ENCODE measurements around the gene TCF12. TPM values are rescaled to one million over a fixed set of nuclear protein-coding genes. Genes with fewer than 3 reads are reported as not detected.

Gene TCF12
- total RNA-seq, 3 donors from 2014 or later (not counting 1 experiment from before 2014, with no cell fraction given) = 84.1 to 111 (median 107) TPM

GRCh38 chr15:57323299-57323805, 404.9 kb downstream of the TCF12 start:
- H3K4me1 Mint-ChIP-seq = peaks cover 5 to 16% of the 10 kb centered on the region in 2 donors
- DNase-seq (no peak), ATAC-seq (no peak)
- H3K36me3 Mint-ChIP-seq = no peaks in the 10 kb centered on the region
- intact Hi-C loops (cut with micrococcal nuclease) = no loop called here
- no peak overlapping the region for H3K27ac ChIP-seq (ENCODE audit: low read length)
- no peaks in the 10 kb centered on the region for H3K9me3 Mint-ChIP-seq
- H3K27me3 Mint-ChIP-seq (ENCODE audit: low read depth in 2 of 2) = peaks cover 2 to 3% of the 10 kb centered on the region in 2 donors
- H3K27me3 ChIP-seq (ENCODE audit: control insufficient read depth, insufficient read depth, low read length) = no peaks in the 10 kb centered on the region
- 88% methylated on average over 12 of the region's 12 CpGs for WGBS (ENCODE audit: insufficient coverage)
- TF ChIP-seq, protein P1, sequence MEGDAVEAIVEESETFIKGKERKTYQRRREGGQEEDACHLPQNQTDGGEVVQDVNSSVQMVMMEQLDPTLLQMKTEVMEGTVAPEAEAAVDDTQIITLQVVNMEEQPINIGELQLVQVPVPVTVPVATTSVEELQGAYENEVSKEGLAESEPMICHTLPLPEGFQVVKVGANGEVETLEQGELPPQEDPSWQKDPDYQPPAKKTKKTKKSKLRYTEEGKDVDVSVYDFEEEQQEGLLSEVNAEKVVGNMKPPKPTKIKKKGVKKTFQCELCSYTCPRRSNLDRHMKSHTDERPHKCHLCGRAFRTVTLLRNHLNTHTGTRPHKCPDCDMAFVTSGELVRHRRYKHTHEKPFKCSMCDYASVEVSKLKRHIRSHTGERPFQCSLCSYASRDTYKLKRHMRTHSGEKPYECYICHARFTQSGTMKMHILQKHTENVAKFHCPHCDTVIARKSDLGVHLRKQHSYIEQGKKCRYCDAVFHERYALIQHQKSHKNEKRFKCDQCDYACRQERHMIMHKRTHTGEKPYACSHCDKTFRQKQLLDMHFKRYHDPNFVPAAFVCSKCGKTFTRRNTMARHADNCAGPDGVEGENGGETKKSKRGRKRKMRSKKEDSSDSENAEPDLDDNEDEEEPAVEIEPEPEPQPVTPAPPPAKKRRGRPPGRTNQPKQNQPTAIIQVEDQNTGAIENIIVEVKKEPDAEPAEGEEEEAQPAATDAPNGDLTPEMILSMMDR (IDR thresholded peaks at IDR 0.05) = no peak
- no peak overlapping the region for H3K27ac Mint-ChIP-seq
- no peaks in the 10 kb centered on the region for H3K4me1 ChIP-seq (ENCODE audit: control insufficient read depth, insufficient read depth, low read length)
- no peak overlapping the region for H3K4me3 Mint-ChIP-seq
- H3K36me3 ChIP-seq (ENCODE audit: control insufficient read depth, insufficient read depth, low read length) = no peaks in the 10 kb centered on the region
- H3K4me3 ChIP-seq (ENCODE audit: low read length) = no peak overlapping the region
- no peaks in the 10 kb centered on the region for H3K9me3 ChIP-seq (ENCODE audit: control insufficient read depth, insufficient read depth, low read length)

DNA sequence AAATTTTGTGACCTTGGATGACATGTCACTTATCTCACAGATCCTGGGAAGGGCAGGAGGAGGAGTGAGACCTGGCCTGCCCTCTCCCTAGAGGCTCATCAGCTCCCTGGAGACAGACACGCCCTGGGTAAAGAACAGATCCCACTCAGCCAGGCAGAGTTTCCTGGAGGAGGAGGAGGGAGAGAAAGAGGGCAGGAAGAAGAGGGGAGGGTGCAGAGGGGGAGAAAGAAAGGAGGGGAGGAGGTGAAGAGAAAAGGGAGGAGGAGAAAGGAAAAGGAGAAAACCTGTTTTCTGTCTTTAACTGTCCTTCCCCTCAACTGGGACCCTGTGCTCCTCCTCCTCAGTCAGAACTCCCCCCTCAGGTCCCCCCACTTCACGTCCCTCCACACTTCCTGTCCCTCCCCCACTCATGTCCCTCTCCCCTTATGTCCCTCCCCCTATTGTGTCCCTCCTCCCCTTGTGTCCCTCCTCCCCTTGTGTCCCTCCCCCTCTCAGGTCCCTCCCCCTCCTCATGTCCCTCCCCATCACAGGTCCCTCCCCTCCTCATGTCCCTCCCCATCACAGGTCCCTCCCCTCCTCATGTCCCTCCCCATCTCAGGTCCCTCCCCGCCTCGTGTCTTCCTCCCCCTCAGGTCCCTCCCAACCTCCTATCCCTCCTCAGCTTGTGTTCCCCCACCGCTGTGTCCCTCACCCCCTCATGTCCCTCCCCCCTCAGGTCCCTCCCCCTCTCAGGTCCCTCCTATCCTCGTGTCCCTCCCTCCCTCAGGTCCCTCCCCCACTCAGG, 405.6 kb downstream of the TCF12 start:
- Histone ChIP-seq H3K36me3 (ENCODE audit: control insufficient read depth, insufficient read depth, low read length) (no peaks in the 10 kb centered on the region), H3K27me3 (ENCODE audit: control insufficient read depth, insufficient read depth, low read length) (no peaks in the 10 kb centered on the region), H3K4me1 (ENCODE audit: control insufficient read depth, insufficient read depth, low read length) (no peaks in the 10 kb centered on the region), H3K4me3 (ENCODE audit: low read length) (no peak overlapping the region), H3K9me3 (ENCODE audit: control insufficient read depth, insufficient read depth, low read length) (no peaks in the 10 kb centered on the region), H3K27ac (ENCODE audit: low read length) (no peak overlapping the region)
- DNase-seq (peak in 1 of 2 donors; percentile 43), ATAC-seq (peak; percentile 31 to 67 (median 59))
- Mint-ChIP-seq H3K36me3 (no peaks in the 10 kb centered on the region), H3K4me3 (no peak overlapping the region), H3K27ac (no peak overlapping the region), H3K9me3 (no peaks in the 10 kb centered on the region), H3K27me3 (ENCODE audit: low read depth in 2 of 2) (peaks cover 3 to 7% of the 10 kb centered on the region in 2 donors), H3K4me1 (peaks cover 5 to 16% of the 10 kb centered on the region in 2 donors)
- intact Hi-C loops (cut with micrococcal nuclease) = no loop called here
- WGBS (ENCODE audit: insufficient coverage) = 51% methylated on average over 5 of the region's 6 CpGs
- TF ChIP-seq, protein P1 (IDR thresholded peaks at IDR 0.05) = no peak

GRCh38 chr15:57324590-57324890, 406.1 kb downstream of the TCF12 start:
- ATAC-seq = no peak
- Mint-ChIP-seq H3K36me3 (no peaks in the 10 kb centered on the region), H3K9me3 (no peaks in the 10 kb centered on the region)

More at GRCh38 chr15:57324590-57324890, 406.1 kb downstream of the TCF12 start:
- Histone ChIP-seq H3K9me3 (ENCODE audit: control insufficient read depth, insufficient read depth, low read length) (no peaks in the 10 kb centered on the region), H3K27ac (ENCODE audit: low read length) (no peak overlapping the region), H3K27me3 (ENCODE audit: control insufficient read depth, insufficient read depth, low read length) (no peaks in the 10 kb centered on the region), H3K4me3 (ENCODE audit: low read length) (no peak overlapping the region), H3K4me1 (ENCODE audit: control insufficient read depth, insufficient read depth, low read length) (no peaks in the 10 kb centered on the region), H3K36me3 (ENCODE audit: control insufficient read depth, insufficient read depth, low read length) (no peaks in the 10 kb centered on the region)
- Mint-ChIP-seq H3K27me3 (ENCODE audit: low read depth in 2 of 2) (peaks cover 5 to 8% of the 10 kb centered on the region in 2 donors), H3K27ac (no peak overlapping the region), H3K4me3 (no peak overlapping the region), H3K4me1 (peaks cover 6 to 20% of the 10 kb centered on the region in 2 donors)
- DNase-seq = no peak
- WGBS (ENCODE audit: insufficient coverage) = 79% methylated on average over 3 of the region's 3 CpGs
- TF ChIP-seq, protein P1 (IDR thresholded peaks at IDR 0.05) = no peak
- intact Hi-C loops (cut with micrococcal nuclease) = no loop called here
